Measurements from ENCODE around the gene LRRC1.

GRCh38 chr6:53889365-53889764 lies 94.6 kb downstream of the LRRC1 start:
- TF ChIP-seq CTCF (IDR thresholded peaks at IDR 0.05; ENCODE audit: low read depth, low read length, missing input control) (no peak), HNF4A (conservative IDR thresholded peaks at IDR 0.05) (no peak), ZBTB33 (IDR thresholded peaks at IDR 0.05) (no peak), YY1 (IDR thresholded peaks at IDR 0.05) (no peak), MAX (IDR thresholded peaks at IDR 0.05) (no peak), JUND (IDR thresholded peaks at IDR 0.05) (no peak), RAD21 (IDR thresholded peaks at IDR 0.05) (no peak), FOXA1 (IDR thresholded peaks at IDR 0.05) (no peak), REST (IDR thresholded peaks at IDR 0.05) (no peak), ATF3 (IDR thresholded peaks at IDR 0.05) (no peak), SP1 (IDR thresholded peaks at IDR 0.05) (no peak)

Data from liver (tissue), 3 donors.